ENCODE measurements around the gene CDH4.

CDH4 gene

DNA sequence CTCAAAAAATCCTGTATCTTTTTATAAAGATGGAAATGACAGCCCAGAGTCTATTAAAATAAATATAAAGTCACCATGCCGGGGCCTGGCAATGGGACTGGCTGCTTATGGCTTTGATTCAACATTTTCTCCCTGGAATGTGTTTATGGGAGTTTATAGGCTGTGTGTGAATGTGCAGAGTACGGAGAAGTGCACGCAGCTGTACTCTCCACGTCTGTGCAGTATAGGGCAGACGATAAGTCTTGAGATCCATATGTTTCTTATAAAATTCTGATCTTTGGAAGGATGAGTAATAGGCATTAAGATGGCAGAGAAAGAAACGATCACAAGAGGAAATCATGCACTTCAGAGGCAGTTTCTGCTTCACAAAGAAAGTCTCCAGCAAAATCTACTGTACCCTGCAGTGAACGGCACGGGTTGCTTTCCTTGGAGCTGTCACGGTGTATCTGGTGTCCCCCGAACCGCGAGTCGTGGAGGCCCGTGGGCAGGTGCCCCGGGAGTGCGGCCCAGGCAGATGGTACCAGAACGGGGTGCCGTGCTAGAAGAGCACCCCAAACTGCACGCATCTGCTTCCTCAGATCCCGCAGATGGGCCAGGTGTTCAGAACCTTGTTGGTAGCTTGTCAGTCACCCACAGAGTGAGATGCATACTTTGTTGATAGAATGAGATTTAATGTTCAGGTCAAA is 431.1 kb downstream of the CDH4 start:
- H3K4me3 ChIP-seq (ENCODE audit: low read depth, low read length): no peak overlapping the region
- TF ChIP-seq CTCF (IDR thresholded peaks at IDR 0.05; ENCODE audit: low read depth, low read length): no peak

GRCh38 chr20:61683721-61684120 is 431.7 kb downstream of the CDH4 start:
- no peak for TF ChIP-seq CTCF (IDR thresholded peaks at IDR 0.05; ENCODE audit: low read depth, low read length)
- H3K4me3 ChIP-seq (ENCODE audit: low read depth, low read length): no peak overlapping the region

DNA sequence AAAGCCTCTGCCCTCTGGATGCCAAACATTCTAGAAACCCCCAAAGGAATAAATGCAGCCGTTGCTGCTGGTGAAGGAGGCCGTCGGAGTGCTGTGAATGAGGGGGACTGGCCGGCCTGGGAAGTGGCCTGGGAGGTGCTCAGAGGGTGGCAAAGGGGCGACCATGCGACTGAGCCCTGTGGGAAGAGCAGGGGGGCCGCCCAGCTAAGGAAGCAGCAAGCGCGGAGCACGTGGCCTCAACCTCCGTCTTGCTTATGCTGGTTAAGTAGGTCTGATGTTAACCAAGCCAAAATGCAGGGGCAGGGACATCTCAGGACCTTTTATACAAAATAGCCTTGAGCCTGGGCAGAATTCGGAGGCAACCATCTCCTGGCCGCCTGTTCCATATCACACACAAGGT is 432.1 kb downstream of the CDH4 start:
- TF ChIP-seq CTCF (IDR thresholded peaks at IDR 0.05; ENCODE audit: low read depth, low read length): no peak
- H3K4me3 ChIP-seq (ENCODE audit: low read depth, low read length): no peak overlapping the region

- H3K4me3 ChIP-seq (ENCODE audit: low read depth, low read length): no peak overlapping the region
- no peak for TF ChIP-seq CTCF (IDR thresholded peaks at IDR 0.05; ENCODE audit: low read depth, low read length)
These were observed 432.6 kb downstream of the CDH4 start for GRCh38 chr20:61684583-61685235.

DNA sequence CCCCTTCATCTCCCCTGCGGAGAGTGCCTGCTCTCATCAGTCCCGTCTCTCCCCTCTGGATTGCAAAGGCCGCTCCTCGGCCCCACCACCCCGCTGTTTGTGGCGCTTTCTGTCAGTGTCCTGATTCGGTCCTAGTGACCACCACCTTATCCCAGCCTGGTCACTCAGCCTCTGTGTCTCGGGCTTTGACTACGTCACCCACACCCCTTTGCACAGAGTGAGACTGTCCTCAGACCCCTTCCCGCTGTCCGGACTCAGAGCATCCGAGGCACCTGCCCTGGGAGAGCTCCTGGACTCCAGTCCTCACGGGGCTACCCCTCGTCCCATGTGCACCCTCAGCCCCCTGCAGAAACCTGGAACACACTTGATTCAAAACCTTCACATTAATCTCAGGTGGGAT is 433.4 kb downstream of the CDH4 start:
- H3K4me3 ChIP-seq (ENCODE audit: low read depth, low read length): no peak overlapping the region
- no peak for TF ChIP-seq CTCF (IDR thresholded peaks at IDR 0.05; ENCODE audit: low read depth, low read length)

- H3K4me3 ChIP-seq (ENCODE audit: low read depth, low read length): no peak overlapping the region
These were observed 434.2 kb downstream of the CDH4 start for GRCh38 chr20:61686051-61686936.

More at GRCh38 chr20:61686051-61686936, 434.2 kb downstream of the CDH4 start:
- no peak for TF ChIP-seq CTCF (IDR thresholded peaks at IDR 0.05; ENCODE audit: low read depth, low read length)
